ENCODE measurements around the gene TROAP.

GRCh38 chr12:49332891-49333371, 9.9 kb downstream of the TROAP start:
- no peak for TF ChIP-seq CTCF (IDR thresholded peaks at IDR 0.05)
- TF ChIP-seq POLR2A (IDR thresholded peaks at IDR 0.05): no peak
